Measurements from ENCODE around the gene LIPF.

LIPF gene

DNA sequence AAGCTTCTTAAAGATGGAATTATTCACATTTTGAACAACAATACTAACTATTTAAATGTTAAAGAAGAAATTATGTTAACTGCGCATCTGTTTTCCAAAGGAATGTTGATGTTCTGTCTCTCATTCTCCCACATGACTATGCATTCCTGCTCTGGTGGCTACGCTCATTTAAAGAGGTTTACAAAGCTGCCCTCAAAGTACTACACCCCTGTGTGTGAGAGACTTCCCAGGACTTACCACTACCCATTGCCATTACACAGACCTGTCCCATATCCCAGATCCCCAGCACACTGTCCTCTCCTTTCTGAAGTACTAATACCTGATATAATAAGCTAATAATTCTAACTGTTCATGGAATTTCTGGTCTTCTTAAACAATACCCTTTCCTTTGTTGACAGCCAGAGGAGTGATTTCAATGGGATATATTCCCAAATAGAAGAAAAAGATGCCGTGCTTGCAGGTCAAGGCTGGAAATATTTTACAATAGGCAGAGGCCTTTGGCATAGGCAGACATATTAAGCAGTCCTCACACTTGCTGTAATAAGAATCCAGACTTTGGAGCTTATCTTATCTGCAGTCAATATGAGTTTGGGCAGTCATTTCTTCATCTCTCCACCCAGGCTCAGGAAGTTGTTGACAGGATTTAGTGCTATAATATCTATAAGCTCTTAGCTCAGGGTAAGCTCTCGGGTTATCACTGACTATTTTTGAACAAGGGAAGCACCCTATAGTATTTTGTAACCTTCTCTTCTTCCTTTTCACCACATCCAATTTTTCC is 12.2 kb downstream of the LIPF start:
- no peak for DNase-seq (ENCODE audit: low read depth)

DNA sequence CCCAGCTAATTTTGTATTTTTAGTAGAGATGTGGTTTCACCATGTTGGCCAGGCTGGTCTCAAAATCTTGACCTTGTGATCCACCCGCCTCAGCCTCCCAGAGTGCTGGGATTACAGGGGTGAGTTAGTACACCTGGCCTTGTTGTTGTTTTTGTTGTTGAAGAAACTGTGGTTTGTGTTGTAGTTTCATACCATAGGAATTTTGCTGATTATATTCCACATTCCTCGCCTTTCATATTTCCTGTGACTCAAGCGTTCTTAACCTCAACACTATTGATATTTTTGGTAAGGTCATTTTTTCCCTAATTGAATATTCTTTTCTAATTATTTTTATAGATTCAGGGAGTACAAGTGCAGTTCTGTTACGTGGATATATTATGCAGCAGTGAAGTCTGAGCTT is 16.7 kb downstream of the LIPF start:
- DNase-seq (ENCODE audit: low read depth) = peak; percentile 64

DNA sequence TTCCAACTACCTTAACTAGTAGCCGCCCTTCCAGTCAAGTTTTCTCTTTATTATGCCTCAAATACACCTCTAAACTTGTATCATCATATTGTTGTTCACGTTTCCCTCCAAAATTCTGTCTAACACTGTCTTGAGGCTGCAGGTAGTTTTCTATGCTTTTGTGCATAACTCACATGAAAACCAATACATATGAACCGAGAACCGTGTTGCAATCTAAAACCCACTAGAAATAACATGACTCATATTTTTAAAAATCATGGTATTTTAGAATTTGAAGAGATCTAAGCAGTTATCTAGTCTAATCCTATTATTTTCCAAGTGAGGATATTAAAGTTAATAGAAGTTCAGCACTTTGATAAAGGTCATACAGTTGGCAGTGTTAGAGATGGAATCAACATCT is 18.2 kb downstream of the LIPF start:
- peak; percentile 55 for DNase-seq (ENCODE audit: low read depth)

DNA sequence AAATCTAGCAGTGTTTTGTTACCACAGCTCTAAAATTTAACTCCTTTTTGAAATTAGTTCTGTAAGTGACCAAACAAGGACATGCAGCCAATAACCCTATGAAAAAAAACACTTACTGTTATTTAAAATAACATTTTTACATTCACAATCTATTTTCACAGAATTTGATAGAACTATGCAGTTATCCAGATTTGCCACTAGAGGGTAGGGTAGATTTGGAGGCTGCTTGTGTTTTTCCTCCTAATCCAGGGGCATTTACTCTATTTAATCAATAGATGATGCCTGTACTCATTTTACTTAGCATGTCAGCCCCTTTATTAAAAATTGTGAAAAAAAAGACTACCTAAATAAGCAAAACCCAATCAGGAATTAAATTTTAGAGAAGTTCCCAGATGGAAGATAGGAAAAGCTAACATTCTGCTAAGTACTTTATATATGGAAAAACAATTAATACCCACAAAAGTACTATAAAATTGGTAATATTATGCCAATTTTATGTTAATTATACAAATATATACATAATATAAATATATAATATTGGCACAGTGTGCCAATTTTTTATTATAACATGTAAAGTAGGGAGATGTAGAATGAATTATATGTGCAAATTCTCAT is 23.7 kb downstream of the LIPF start:
- DNase-seq (ENCODE audit: low read depth) = peak; percentile 38

DNA sequence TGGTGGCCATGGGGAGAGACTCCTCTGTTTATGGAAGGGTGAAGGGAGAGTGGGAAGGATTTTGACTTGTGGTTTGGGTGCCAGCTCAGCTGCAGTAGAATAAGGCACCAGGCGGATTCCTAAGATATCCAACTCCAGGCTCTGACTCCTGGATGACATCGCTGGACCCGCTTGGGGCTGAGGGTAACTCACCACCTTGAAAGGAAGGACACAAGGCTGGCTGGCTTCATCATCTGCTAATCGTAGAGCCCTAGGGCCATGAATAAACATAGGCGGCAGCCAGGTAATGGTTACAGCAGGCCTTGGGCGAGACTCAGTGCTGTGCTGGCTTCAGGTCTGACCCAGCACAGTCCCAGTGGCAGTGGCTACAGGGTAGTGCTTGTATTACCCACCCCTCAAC is 25.1 kb downstream of the LIPF start:
- no peak for DNase-seq (ENCODE audit: low read depth)

DNA sequence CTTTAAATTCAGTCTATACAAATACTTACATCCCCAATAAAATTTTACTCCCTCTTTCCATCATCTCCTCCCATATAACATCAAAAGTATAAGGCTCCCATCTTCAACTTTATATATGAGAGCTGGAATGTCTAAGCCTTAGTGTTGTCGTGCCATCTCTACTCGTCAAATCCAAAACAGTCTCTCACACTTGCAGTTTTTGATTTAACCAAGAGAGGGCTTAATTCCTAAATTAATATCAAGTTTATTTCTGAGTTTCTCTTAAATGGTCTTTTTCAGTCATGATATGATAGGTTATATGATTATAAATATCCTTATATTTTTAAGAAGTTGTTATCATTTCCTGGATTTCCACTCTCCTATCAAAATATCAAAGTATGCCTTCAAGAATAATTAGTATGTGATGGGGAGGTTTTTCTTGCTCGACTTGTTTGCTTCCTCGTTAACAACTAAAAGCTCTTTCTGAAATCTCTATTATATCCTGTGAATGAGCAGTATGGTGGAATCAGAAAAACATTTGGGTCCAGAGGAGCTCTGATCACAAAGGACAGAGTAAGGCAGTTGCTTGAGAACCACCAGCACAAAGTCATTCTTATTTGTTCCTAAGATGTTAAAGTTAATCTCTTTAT is 29.3 kb downstream of the LIPF start:
- no peak for DNase-seq (ENCODE audit: low read depth)

DNA sequence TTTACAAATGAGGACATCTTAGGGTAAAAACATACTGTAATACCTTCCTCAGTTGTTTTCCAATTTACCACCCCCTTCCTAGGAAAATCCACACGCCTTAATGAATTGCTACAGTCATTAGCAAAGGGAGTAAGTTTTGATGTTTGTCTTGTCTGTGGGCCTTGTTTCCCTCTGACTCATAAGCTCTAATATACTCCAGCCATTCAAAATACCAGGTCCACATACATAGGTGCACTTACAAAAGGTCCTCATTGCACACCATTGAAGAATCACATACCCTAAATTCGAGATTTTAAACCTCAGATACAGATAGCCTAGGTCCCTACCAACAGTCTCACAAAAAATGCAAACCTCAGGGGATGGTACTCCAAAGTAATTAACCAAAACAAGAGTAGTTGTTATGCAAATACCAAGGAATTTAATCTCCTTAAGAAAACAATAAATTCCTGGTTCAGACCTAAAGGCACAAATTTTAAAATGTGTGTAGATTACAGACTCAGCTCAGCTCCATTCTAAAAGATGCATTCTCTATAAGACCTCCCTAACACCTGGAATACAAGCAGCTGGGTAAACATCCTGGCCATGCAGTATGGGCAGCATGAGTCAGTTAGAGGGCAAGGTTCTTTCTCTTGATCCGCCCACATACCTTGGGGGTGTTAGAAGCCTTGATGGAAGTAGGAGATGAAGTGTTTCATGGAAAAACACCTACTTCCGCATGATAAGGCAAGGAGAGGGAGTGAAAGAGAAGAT is 38.8 kb downstream of the LIPF start:
- peak; percentile 55 for DNase-seq (ENCODE audit: low read depth)

DNA sequence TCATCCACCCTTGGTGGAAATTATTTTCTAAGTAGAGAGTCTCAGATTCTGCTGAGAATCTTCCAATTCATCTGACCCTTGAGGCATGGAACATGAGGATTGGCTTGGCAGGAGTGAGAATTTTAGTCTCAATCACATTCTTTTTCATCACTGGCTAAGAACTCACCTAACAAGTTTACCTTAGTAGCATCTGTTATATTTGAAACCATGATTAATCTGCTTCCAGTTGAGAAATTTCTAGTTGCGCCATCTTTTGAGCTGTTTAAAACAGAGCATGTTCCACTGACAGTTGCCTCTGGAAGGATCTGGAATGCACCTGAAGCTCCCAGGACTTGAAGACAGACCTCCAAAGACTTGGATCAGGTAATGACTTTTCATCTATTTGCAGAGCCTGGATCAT is 41.7 kb downstream of the LIPF start, which contains the start of gene LIPK:
Gene LIPK, plus strand, starts transcription at position 292 of the 400 bp plus-strand sequence. CDS start 18,295 bp downstream, outside the sequence.
- DNase-seq (ENCODE audit: low read depth) = no peak

DNA sequence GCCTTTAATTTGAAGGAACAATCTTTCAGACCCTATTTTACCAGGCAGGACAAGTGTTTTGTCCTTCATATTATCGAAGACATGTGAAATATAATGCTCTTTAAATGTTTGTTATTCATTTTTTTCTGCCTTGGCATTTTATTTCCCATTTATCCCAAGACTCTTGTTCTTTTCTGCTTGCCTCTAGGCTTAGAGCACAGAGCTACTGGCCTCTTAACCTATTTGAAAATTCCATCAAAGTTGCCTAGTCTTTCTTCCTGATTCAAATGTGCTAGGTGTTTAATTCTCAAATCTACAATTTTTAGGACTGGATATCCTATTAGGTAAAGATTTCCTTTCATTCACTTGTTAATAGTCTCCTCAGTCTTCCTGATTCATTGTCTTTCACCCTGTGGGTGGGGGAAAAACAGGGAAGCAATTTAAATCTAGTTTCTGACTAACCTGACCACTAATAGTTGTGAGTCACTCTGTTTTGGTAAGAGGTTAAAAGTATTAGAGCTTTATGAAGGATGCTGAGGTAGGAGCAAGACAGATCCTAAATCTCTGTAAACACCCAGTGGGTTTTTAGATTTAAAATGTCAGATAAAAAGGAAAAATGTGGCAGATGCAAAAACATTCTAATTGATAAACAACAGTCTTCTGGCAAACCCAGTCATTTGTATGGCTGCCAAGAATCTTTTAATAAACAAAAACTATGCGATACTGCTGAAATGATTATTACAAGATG is 43.4 kb downstream of the LIPF start:
- DNase-seq (ENCODE audit: low read depth) = peak; percentile 85

DNA sequence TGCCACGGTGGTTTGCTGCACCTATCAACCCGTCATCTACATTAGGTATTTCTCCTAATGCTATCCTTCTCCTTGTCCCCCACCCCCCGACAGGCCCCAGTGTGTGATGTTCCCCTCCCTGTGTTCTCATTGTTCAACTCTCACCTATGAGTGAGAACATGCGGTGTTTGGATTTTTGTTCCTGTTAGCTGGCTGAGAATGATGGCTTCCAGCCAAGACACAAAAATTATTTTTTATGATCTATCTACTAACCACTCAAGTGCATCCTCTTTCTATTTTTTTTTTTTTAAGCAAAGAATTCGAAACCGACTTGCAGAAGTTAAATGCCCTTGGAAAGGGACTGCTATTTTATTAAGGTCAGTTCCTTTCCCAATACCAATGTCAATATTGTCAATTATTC is 45.1 kb downstream of the LIPF start:
- peak; percentile 28 for DNase-seq (ENCODE audit: low read depth)

DNA sequence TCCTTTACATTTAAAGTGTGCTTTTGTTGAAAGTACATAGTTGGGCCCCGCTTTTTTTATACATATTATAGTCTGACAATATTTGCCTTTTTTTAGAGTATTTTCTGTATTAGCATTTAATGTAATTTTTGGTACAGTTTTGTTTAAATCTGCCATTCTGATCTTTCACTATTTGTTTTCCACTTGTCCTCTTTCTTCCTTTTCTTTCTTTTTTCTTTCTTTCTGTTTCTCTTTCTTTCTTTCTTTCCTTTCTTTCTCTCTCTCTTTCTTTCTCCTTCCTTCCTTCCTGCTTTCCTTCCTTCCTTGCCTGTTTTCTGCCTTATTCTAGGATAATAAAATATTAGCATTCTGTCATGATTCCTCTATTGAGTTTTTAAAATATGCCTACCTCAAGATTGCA is 51.3 kb downstream of the LIPF start:
- DNase-seq (ENCODE audit: low read depth) = no peak

DNA sequence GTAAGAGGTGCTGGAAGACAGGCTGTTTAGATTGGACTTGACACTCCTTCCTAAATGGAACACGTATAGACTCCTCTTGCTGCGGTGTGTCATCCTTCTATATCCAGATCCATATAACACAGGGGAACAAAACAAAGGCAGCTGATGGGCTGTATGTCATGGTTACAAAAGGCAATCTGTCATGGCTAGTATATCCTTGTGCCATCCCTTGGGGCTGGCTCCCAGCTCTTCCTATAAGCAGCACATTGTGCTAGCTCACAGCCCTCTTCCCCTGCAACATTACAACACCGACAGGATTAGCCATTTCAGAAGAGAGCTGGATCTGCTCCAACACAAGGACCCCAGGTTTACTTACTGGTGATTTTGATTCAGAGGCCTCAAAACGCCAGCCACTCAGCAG is 57.1 kb downstream of the LIPF start:
- no peak for DNase-seq (ENCODE audit: low read depth)

DNA sequence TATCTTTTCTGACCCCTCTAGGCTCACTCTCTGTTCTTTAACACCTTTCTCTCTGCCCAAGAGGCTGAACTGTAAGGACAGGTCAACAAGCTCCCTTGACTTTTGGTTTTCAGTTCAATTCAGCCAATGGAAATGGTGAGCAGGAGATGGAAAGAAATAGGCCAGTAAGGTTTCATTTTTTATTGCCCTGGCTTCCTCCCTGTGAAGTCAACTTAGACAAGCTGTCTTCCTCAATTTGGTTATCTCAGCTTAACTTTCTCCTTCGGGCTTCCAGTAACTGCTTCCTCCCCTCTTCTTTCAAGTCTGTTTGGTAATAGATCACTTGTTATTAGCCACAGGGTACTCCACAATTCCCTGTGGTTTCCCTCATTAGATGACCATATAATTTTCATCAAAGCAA is 61.6 kb downstream of the LIPF start:
- DNase-seq (ENCODE audit: low read depth) = no peak

DNA sequence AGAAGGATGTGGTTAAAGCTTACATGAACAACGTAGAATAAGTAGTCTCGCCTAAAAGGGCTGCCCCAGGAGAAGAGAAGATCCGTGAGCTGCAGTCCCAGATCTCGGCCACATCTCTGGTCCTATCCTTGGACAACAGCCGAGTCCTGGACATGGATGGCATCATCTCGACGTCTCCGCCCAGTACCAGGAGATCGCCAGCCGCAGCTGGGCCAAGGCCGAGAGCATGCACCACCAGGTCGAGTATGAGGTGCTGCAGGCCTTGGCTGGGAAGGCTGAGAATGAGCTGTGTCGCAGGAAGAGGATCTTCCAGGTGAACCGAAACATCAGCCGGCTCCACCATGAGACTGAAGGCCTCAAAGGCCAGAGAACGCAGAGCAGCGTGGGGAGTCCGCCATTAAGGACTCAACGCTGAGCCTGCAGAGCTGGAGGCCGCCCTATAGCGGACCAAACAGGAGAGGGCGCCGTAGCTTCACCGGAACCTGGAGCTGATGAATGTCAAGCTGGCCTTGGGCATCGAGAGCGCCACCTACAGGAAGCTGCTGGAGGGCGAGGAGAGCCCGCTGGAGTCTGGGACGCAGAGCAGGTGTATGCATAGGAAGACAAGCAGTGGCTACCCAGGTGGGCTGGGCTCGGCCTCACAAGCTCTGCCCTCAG is 64.0 kb downstream of the LIPF start:
- peak; percentile 31 for DNase-seq (ENCODE audit: low read depth)

Data from iris pigment epithelial cell (primary cell).